HepG2 (cell line): ENCODE results near the gene DNAJB2. TPM values are rescaled to one million over a fixed set of nuclear protein-coding genes. Genes with fewer than 3 reads are reported as not detected.

Experiments used
- ATAC-seq: fragments of 200-7000 bp; cut with Tn5 transposase; 3 replicates; pipeline ENCODE4 v1.9.1; 2020; ENCODE audit warnings: mild to moderate bottlenecking, moderate library complexity
- BruUV-seq: library from RNA; stranded (reverse); fragments of 400-500 nt; replicated peaks from 2 replicates; lab custom pipeline; 2021; lab: Mats Ljungman, UMichigan
- CTCF ChIA-PET: fragments of 300-600 bp; formaldehyde crosslinking; extraction: SDS; loops from one replicate; lab custom pipeline; 2021; ENCODE audit warnings: low total read pairs, inconsistent platforms, low intra/inter-chr PET ratio; lab: Yijun Ruan, JAX
- POLR2A ChIA-PET: fragments of 350-600 bp; sonication (Branson Sonifier 250); formaldehyde crosslinking; loops from one replicate; lab custom pipeline; 2020; ENCODE audit warnings: antibody characterized with exemption, inconsistent platforms; lab: Yijun Ruan, JAX
- DNase-seq: peaks from one replicate; pipeline ENCODE4 v3.0.0-alpha.2; 2015; ENCODE audit warnings: low spot score
- FAIRE-seq: peaks from 3 replicates; lab custom pipeline; 2011; peaks lifted over from hg19 to GRCh38; lab: Jason Lieb, UNC
- H2AFZ ChIP-seq: one replicate; pipeline ENCODE4 v1.6.1; 2011; ENCODE audit warnings: low read length, inconsistent platforms
- H3K27ac ChIP-seq: fragments of 300-600 bp; 3 replicates; pipeline ENCODE4 v1.8.0; 2011; ENCODE audit warnings: mixed run types, mild to moderate bottlenecking, mixed read lengths, low read length, inconsistent platforms; ENCODE audit not compliant: insufficient read depth; ENCODE audit errors: extremely low read length
- H3K27me3 ChIP-seq, 2 experiments: fragments of 200-600 bp in 1 of 2; 2 replicates in 1 of 2; 3 replicates in 1 of 2; pipeline versions ENCODE4 v1.6.0 to v1.8.0; 2011; ENCODE audit warnings: low read length in 2 of 2, mild to moderate bottlenecking in 2 of 2, moderate library complexity in 2 of 2, inconsistent platforms in 1 of 2; ENCODE audit not compliant: insufficient read depth in 2 of 2, control insufficient read depth in 1 of 2
- H3K36me3 ChIP-seq, 2 experiments: fragments of 200-600 bp in 1 of 2; replicated peaks in 1 of 2; 2 replicates in 1 of 2; 3 replicates in 1 of 2; pipeline versions ENCODE4 v1.5.1 to v1.8.0; 2011; ENCODE audit warnings: low read length in 2 of 2, inconsistent platforms in 1 of 2; ENCODE audit not compliant: insufficient read depth in 2 of 2, control insufficient read depth in 1 of 2
- H3K4me1 ChIP-seq: 2 replicates; pipeline ENCODE4 v1.5.1; 2012; ENCODE audit warnings: low read length, inconsistent platforms; ENCODE audit not compliant: insufficient read depth
- H3K4me2 ChIP-seq: 2 replicates; pipeline ENCODE4 v1.6.0; 2011; ENCODE audit warnings: low read depth, low read length, inconsistent platforms
- H3K4me3 ChIP-seq, 3 experiments: fragments of 200-600 bp in 1 of 3; sonication (generic), shearing (Covaris generic) in 1 of 3; replicated peaks in 1 of 3; 2 replicates each; pipeline ENCODE4 v1.5.1; 2011 to 2016; ENCODE audit warnings: low read length in 3 of 3, inconsistent platforms in 2 of 3, low read depth in 2 of 3, mild to moderate bottlenecking in 2 of 3, control low read depth in 1 of 3, mixed read lengths in 1 of 3; ENCODE audit not compliant: insufficient read depth in 1 of 3
- H3K79me2 ChIP-seq: one replicate; pipeline ENCODE4 v1.6.1; 2011; ENCODE audit warnings: low read length, inconsistent platforms; ENCODE audit not compliant: insufficient read depth
- H3K9ac ChIP-seq: 2 replicates; pipeline ENCODE4 v1.6.0; 2011; ENCODE audit warnings: mild to moderate bottlenecking, low read depth, low read length, inconsistent platforms; ENCODE audit not compliant: insufficient read depth
- H3K9me3 ChIP-seq: 2 replicates; pipeline ENCODE4 v1.5.1; 2012; ENCODE audit warnings: mild to moderate bottlenecking, low read length
- H4K20me1 ChIP-seq: 2 replicates; pipeline ENCODE4 v1.6.0; 2011; ENCODE audit warnings: inconsistent platforms, mild to moderate bottlenecking, low read length, moderate library complexity; ENCODE audit not compliant: insufficient read depth
- ISX ChIP-seq: sonication (generic); formaldehyde crosslinking; conservative IDR thresholded peaks from 2 replicates; pipeline ENCODE4 v1.5.0; 2020; ENCODE audit warnings: missing genetic modification reagents
- SMAD1 ChIP-seq: sonication (generic); formaldehyde crosslinking; IDR thresholded peaks from 2 replicates; pipeline ENCODE4 v1.4.0; 2020; ENCODE audit warnings: missing genetic modification reagents, low read depth, mild to moderate bottlenecking, borderline replicate concordance
- ZNF136 ChIP-seq: sonication (generic); formaldehyde crosslinking; IDR thresholded peaks from 2 replicates; pipeline ENCODE4 v1.8.1; 2022; ENCODE audit warnings: low read depth, mild to moderate bottlenecking, moderate library complexity, missing genetic modification reagents
- ZNF629 ChIP-seq: sonication (generic); formaldehyde crosslinking; conservative IDR thresholded peaks from 2 replicates; pipeline ENCODE4 v1.5.0; 2020; ENCODE audit warnings: missing genetic modification reagents
- WGBS: methylation state at CpG from one replicate; pipeline ENCODE4 v1.1.6; 2017; ENCODE audit warnings: low lambda C conversion rate; 5-methylcytosine and 5-hydroxymethylcytosine counted together
- in situ Hi-C: cut with HindIII; loops from 2 replicates; pipeline ENCODE4 v1.10.0; 2017; ENCODE audit warnings: low pct_unique_long_range_greater_than_20kb; ENCODE audit not compliant: extremely low pct_ligation_motif_present
- intact Hi-C: fragments of 100-400 bp; cut with micrococcal nuclease; formaldehyde crosslinking; loops from one replicate; pipeline ENCODE4 v1.10.0; 2022; ENCODE audit not compliant: unreplicated experiment
- polyA plus RNA-seq, 8 experiments: library from polyadenylated mRNA; depleted of rRNA in 3 of 8; stranded (reverse) in 7 of 8; unstranded in 1 of 8; fragments of >200 nt; fragmentation: Illumina TruSeq in 4 of 8; extraction: Trizol in 4 of 8; gene quantifications; 2 replicates each; pipeline versions ENCODE4 v1.2.1 to v1.2.3, GENCODE V29; 2011 to 2016; ENCODE audit warnings: low read depth in 4 of 8, missing spikeins in 1 of 8, mixed read lengths in 1 of 8; ENCODE audit not compliant: insufficient read depth in 1 of 8
- total RNA-seq, 5 experiments: library from RNA; depleted of rRNA; stranded (reverse); fragments of >200 nt; fragmentation: Illumina TruSeq; extraction: Trizol; gene quantifications; 2 replicates each; pipeline ENCODE4 v1.2.3, GENCODE V29; 2016; ENCODE audit warnings: low read depth in 1 of 5
- TF ChIP-seq, protein P1 (sequence below): sonication (generic); formaldehyde crosslinking; IDR thresholded peaks from 2 replicates; pipeline ENCODE4 v1.5.1; 2020; ENCODE audit warnings: mild to moderate bottlenecking, missing genetic modification reagents, moderate library complexity
- TF ChIP-seq, protein P2 (sequence below): sonication (generic); formaldehyde crosslinking; IDR thresholded peaks from 2 replicates; pipeline ENCODE4 v1.4.0; 2020; ENCODE audit warnings: missing genetic modification reagents, borderline replicate concordance
- TF ChIP-seq, protein P3 (sequence below): sonication (generic); formaldehyde crosslinking; IDR thresholded peaks from 2 replicates; pipeline ENCODE4 v1.4.0; 2020; ENCODE audit warnings: missing genetic modification reagents, borderline replicate concordance
- TF ChIP-seq, protein P4 (sequence below): sonication (generic); formaldehyde crosslinking; IDR thresholded peaks from 2 replicates; pipeline ENCODE4 v1.8.1; 2023; ENCODE audit warnings: missing genetic modification reagents, inconsistent platforms, borderline replicate concordance

DNAJB2 gene
- total and polyA plus RNA-seq, 2 of the 13 experiments (the other 11 are each of a cell fraction or from before 2014, with no cell fraction given), result 21.3 to 31.1 TPM

DNA sequence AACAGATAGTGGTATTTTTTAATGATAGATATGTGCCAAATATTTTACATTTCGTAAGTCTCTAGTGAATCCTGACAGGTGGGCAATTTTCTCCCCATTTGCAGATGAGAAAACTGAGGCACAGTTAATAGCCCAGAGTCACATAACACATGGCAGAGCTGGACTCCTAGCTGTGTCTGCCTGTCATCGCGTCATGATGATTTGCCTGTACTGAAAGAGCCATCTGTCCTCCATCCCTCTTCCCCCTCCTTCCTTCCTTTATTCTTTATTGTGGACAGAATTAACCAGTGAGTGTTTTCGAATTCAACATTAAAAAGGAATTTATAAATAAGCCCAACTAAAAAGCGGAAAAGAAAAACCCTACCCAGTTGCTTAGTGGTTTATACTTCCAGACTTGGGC, 3.2 kb downstream of the DNAJB2 start:
- Histone ChIP-seq H3K4me3 (no peak overlapping the region), H3K9ac (no peak overlapping the region), H3K4me2 (no peak overlapping the region), H3K27me3 (no peaks in the 10 kb centered on the region), H3K36me3 (peaks cover 4 to 10% of the 10 kb centered on the region in 2 experiments; a peak in 4 of 5 replicates), H3K79me2 (no peaks in the 10 kb centered on the region), H3K4me1 (peaks cover 32% of the 10 kb centered on the region), H3K27ac (no peak overlapping the region), H4K20me1 (no peaks in the 10 kb centered on the region), H3K9me3 (no peaks in the 10 kb centered on the region), H2AFZ (no peak overlapping the region)
- intact Hi-C loops (no loop called here), in situ Hi-C loops (no loop called here)
- TF ChIP-seq ISX (CRISPR knock-in tag) (no peak), ZNF136 (CRISPR knock-in tag) (no peak), SMAD1 (CRISPR knock-in tag) (no peak), ZNF629 (CRISPR knock-in tag) (peak; percentile 38; the same call in 1 of the 2 replicates)
- TF ChIP-seq, protein P1, sequence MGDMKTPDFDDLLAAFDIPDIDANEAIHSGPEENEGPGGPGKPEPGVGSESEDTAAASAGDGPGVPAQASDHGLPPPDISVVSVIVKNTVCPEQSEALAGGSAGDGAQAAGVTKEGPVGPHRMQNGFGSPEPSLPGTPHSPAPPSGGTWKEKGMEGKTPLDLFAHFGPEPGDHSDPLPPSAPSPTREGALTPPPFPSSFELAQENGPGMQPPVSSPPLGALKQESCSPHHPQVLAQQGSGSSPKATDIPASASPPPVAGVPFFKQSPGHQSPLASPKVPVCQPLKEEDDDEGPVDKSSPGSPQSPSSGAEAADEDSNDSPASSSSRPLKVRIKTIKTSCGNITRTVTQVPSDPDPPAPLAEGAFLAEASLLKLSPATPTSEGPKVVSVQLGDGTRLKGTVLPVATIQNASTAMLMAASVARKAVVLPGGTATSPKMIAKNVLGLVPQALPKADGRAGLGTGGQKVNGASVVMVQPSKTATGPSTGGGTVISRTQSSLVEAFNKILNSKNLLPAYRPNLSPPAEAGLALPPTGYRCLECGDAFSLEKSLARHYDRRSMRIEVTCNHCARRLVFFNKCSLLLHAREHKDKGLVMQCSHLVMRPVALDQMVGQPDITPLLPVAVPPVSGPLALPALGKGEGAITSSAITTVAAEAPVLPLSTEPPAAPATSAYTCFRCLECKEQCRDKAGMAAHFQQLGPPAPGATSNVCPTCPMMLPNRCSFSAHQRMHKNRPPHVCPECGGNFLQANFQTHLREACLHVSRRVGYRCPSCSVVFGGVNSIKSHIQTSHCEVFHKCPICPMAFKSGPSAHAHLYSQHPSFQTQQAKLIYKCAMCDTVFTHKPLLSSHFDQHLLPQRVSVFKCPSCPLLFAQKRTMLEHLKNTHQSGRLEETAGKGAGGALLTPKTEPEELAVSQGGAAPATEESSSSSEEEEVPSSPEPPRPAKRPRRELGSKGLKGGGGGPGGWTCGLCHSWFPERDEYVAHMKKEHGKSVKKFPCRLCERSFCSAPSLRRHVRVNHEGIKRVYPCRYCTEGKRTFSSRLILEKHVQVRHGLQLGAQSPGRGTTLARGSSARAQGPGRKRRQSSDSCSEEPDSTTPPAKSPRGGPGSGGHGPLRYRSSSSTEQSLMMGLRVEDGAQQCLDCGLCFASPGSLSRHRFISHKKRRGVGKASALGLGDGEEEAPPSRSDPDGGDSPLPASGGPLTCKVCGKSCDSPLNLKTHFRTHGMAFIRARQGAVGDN (CRISPR knock-in tag), result no peak
- TF ChIP-seq, protein P2, sequence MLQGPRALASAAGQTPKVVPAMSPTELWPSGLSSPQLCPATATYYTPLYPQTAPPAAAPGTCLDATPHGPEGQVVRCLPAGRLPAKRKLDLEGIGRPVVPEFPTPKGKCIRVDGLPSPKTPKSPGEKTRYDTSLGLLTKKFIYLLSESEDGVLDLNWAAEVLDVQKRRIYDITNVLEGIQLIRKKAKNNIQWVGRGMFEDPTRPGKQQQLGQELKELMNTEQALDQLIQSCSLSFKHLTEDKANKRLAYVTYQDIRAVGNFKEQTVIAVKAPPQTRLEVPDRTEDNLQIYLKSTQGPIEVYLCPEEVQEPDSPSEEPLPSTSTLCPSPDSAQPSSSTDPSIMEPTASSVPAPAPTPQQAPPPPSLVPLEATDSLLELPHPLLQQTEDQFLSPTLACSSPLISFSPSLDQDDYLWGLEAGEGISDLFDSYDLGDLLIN (CRISPR knock-in tag), result no peak
- TF ChIP-seq, protein P3, sequence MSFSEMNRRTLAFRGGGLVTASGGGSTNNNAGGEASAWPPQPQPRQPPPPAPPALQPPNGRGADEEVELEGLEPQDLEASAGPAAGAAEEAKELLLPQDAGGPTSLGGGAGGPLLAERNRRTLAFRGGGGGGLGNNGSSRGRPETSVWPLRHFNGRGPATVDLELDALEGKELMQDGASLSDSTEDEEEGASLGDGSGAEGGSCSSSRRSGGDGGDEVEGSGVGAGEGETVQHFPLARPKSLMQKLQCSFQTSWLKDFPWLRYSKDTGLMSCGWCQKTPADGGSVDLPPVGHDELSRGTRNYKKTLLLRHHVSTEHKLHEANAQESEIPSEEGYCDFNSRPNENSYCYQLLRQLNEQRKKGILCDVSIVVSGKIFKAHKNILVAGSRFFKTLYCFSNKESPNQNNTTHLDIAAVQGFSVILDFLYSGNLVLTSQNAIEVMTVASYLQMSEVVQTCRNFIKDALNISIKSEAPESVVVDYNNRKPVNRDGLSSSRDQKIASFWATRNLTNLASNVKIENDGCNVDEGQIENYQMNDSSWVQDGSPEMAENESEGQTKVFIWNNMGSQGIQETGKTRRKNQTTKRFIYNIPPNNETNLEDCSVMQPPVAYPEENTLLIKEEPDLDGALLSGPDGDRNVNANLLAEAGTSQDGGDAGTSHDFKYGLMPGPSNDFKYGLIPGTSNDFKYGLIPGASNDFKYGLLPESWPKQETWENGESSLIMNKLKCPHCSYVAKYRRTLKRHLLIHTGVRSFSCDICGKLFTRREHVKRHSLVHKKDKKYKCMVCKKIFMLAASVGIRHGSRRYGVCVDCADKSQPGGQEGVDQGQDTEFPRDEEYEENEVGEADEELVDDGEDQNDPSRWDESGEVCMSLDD (CRISPR knock-in tag), result no peak
- TF ChIP-seq, protein P4, sequence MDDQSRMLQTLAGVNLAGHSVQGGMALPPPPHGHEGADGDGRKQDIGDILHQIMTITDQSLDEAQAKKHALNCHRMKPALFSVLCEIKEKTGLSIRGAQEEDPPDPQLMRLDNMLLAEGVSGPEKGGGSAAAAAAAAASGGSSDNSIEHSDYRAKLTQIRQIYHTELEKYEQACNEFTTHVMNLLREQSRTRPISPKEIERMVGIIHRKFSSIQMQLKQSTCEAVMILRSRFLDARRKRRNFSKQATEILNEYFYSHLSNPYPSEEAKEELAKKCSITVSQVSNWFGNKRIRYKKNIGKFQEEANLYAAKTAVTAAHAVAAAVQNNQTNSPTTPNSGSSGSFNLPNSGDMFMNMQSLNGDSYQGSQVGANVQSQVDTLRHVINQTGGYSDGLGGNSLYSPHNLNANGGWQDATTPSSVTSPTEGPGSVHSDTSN (CRISPR knock-in tag), result no peak
- ChIA-PET CTCF (no interaction called here), POLR2A (interaction anchor here (2.4 kb wide), 1 partner anchor 13 kb away, joined by 6 read pairs; no protein-coding TSS in a partner anchor)
- FAIRE-seq, result no peak
- no TSS peak for BruUV-seq
- 91% methylated on average over 5 of the region's 5 CpGs for WGBS
- ATAC-seq, result no peak
- DNase-seq, result no peak
